ENCODE data around the gene TSPYL1.

DNA sequence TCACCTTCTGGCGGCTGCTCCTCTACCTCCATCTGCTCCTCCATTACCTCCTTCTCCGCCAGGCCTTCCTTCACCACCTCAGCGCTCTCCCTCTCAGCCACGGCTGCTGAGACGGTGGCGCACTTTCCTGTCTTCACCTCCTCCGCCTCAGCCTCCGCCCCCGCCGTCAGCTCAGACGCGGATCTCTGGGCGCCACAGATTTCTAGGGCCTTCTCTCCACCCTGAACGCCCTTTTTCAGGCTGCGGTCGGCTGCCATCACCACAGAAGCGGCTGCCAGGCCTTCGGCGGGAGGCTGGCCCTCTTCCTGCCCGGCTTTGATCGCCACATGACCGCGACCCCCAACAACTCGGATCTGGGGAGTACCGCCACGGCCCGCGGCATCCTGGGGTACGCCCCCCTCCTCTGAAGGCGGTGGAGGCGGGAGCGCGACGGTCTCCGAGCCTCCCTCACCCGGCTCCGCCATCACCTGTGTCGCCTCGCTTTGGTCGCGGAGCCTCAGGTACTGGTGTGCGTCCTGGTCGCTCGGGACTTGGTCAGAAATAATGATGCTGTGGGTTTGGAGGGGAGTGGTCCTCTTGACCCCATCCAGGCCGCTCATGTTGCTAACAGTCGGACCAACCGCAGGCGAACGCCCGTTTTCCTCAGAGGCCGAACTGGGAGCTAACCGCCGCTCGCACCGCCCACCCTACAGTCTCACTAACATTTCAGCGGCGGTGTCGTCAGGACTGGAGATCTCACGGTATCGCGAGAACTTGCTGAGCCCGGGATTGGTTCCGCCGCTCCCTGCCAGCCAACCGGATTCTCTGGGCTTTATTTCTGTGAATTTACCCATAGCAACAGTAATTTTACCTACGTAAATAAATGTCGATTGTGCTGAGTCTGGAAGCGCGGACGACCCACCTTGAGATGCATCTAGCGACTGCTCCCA is at the start of gene TSPYL1:
- peak; percentile 97 to 99 for TF ChIP-seq POLR2A (IDR thresholded peaks at IDR 0.05)
- TF ChIP-seq, protein P1, sequence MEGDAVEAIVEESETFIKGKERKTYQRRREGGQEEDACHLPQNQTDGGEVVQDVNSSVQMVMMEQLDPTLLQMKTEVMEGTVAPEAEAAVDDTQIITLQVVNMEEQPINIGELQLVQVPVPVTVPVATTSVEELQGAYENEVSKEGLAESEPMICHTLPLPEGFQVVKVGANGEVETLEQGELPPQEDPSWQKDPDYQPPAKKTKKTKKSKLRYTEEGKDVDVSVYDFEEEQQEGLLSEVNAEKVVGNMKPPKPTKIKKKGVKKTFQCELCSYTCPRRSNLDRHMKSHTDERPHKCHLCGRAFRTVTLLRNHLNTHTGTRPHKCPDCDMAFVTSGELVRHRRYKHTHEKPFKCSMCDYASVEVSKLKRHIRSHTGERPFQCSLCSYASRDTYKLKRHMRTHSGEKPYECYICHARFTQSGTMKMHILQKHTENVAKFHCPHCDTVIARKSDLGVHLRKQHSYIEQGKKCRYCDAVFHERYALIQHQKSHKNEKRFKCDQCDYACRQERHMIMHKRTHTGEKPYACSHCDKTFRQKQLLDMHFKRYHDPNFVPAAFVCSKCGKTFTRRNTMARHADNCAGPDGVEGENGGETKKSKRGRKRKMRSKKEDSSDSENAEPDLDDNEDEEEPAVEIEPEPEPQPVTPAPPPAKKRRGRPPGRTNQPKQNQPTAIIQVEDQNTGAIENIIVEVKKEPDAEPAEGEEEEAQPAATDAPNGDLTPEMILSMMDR (IDR thresholded peaks at IDR 0.05) = peak in 2 of 4 experiments; percentile 18 to 20

All from uterus (tissue), 2 donors.